Gastroesophageal sphincter (tissue), 4 donors: ENCODE data around the gene PHF21B. TPM values are rescaled to one million over a fixed set of nuclear protein-coding genes. Genes with fewer than 3 reads are reported as not detected.

Experiments
- ATAC-seq: fragments of 150-250 bp; one replicate; pipeline ENCODE4 v1.9.1; 2016; ENCODE audit warnings: mild to moderate bottlenecking, moderate library complexity
- H3K27ac ChIP-seq, 4 donors: fragments of 200-600 bp; sonication (generic) in 3 of 4; 1 replicate in 3 of 4; 2 replicates in 1 of 4; pipeline ENCODE4 v1.5.1; 2016 to 2019
- H3K27me3 ChIP-seq: fragments of 200-600 bp; sonication (generic); one replicate; pipeline ENCODE4 v1.5.1; 2019
- H3K36me3 ChIP-seq, 2 donors: fragments of 200-600 bp; sonication (generic); one replicate each; pipeline ENCODE4 v1.5.1; 2019; ENCODE audit warnings: control low read depth in 1 of 2
- H3K4me1 ChIP-seq, 3 donors: fragments of 200-600 bp; sonication (generic); 1 replicate in 2 of 3; 2 replicates in 1 of 3; pipeline ENCODE4 v1.5.1; 2016 to 2019; ENCODE audit warnings: control low read depth in 2 of 3
- H3K4me3 ChIP-seq, 2 donors: fragments of 200-600 bp; sonication (generic); one replicate each; pipeline ENCODE4 v1.5.1; 2019; ENCODE audit warnings: mild to moderate bottlenecking in 1 of 2, moderate library complexity in 1 of 2
- H3K9me3 ChIP-seq, 3 donors: fragments of 200-600 bp; sonication (generic); one replicate each; pipeline ENCODE4 v1.5.1; 2017 to 2019; ENCODE audit warnings: control low read depth in 2 of 3
- CTCF ChIP-seq, 4 experiments: fragments of 200-600 bp in 2 of 4; fragments of 450-650 bp in 2 of 4; sonication (generic) in 1 of 4; IDR thresholded peaks; one replicate each; pipeline ENCODE4 v1.5.1; 2017 to 2019; ENCODE audit warnings: antibody characterized with exemption in 4 of 4, mild to moderate bottlenecking in 2 of 4, moderate library complexity in 2 of 4
- EP300 ChIP-seq: sonication (generic); formaldehyde crosslinking; IDR thresholded peaks from one replicate; pipeline ENCODE4 v1.6.1; 2017; ENCODE audit warnings: antibody characterized with exemption, mild to moderate bottlenecking
- POLR2A ChIP-seq, 2 donors: fragments of 450-650 bp; IDR thresholded peaks; one replicate each; pipeline ENCODE4 v1.6.1; 2017; ENCODE audit warnings: antibody characterized with exemption in 2 of 2, mild to moderate bottlenecking in 2 of 2, moderate library complexity in 1 of 2
- POLR2AphosphoS5 ChIP-seq: sonication (generic); formaldehyde crosslinking; IDR thresholded peaks from one replicate; pipeline ENCODE4 v1.6.1; 2017; ENCODE audit warnings: antibody characterized with exemption
- WGBS, 2 donors: methylation state at CpG; one replicate each; pipeline ENCODE4 v1.1.5; 2018; ENCODE audit warnings: low coverage in 1 of 2; 5-methylcytosine and 5-hydroxymethylcytosine counted together
- total RNA-seq, 4 donors: library from RNA; depleted of rRNA; stranded (reverse); fragments of >200 nt; gene quantifications; one replicate each; pipeline ENCODE4 v1.1.0, GENCODE V29; 2016

Gene PHF21B
- total RNA-seq, 4 donors from 2014 or later, result 0.31 to 5.1 (median 1.4) TPM

DNA sequence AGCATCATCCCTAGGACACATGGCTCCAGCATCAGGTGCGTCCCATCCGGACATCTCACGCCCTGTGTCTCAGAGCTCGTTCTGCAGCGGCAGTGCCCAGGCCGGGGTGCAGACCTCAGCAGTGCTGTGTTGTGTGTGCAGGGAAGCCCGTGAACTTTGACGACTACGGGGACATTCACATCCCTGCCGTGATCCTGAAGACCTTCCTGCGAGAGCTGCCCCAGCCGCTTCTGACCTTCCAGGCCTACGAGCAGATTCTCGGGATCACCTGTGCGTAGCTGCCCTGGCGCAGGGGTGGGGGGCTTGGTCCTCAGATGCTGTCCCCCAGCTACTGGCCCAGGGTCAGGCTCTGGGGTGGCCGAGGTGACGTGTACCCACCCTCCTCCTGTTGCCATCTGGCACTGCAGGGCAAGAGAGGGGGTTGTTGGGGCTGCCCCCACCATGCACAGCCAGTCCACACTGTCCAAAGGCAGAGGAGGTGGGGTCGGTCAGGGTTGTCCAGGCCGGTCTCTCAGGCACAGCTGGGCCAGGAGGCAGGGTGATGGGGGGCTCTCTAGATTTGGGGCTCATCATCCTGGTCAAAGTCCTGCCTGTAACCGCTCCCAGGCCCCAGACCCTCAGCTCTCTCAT is 160.9 kb downstream of the PHF21B start:
- ATAC-seq, result no peak
- Histone ChIP-seq H3K27ac (no peak overlapping the region), H3K4me3 (no peak overlapping the region), H3K9me3 (peaks cover 0 to 19% (median 0%) of the 10 kb centered on the region in 3 donors), H3K4me1 (no peaks in the 10 kb centered on the region), H3K27me3 (peaks cover 19% of the 10 kb centered on the region), H3K36me3 (no peaks in the 10 kb centered on the region)
- WGBS, 2 donors, result 50% methylated on average over 1 of the region's 21 CpGs; no CpG with 5 or more reads in 1 of the 2 donors
- TF ChIP-seq CTCF (IDR thresholded peaks at IDR 0.05) (no peak), EP300 (no peak), POLR2A (IDR thresholded peaks at IDR 0.05) (no peak), POLR2AphosphoS5 (no peak)

DNA sequence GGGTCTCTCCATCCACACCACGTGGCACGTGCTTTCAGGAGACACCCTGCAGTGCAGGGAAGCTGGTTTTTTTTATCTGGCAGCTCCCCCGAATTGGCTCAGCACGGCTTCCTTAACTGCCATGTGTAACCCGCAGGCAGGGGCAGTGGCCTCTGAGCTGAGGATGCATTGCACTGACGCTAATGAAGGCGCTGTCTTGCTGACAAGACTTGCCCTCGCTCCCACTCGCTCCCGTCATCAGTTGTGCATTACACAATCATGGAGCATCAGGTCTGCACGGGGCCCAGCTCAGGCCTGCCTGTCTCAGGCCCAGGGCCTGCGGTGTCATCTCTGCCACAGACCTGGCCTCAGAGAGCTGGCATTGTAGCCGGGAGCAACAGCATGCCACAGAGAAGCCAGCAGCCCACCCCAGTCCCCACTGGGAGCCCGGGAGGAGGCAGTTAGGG is 161.5 kb downstream of the PHF21B start:
- ATAC-seq, result no peak
- TF ChIP-seq CTCF (IDR thresholded peaks at IDR 0.05), result no peak
- TF ChIP-seq EP300, result no peak
- TF ChIP-seq POLR2AphosphoS5, result no peak
- TF ChIP-seq POLR2A (IDR thresholded peaks at IDR 0.05), result no peak
- H3K27me3 ChIP-seq, result peaks cover 19% of the 10 kb centered on the region
- H3K36me3 ChIP-seq, result no peaks in the 10 kb centered on the region
- peaks cover 0 to 24% (median 0%) of the 10 kb centered on the region in 3 donors for H3K9me3 ChIP-seq
- H3K4me3 ChIP-seq, result no peak overlapping the region
- no peaks in the 10 kb centered on the region for H3K4me1 ChIP-seq
- 68 to 76% methylated on average over 7 to 8 of the region's 14 CpGs for WGBS, 2 donors
- no peak overlapping the region for H3K27ac ChIP-seq

GRCh38 chr22:44847892-44848291 is 161.9 kb downstream of the PHF21B start:
- H3K9me3 ChIP-seq, result peaks cover 0 to 24% (median 0%) of the 10 kb centered on the region in 3 donors
- WGBS, 2 donors, result 100% methylated on average over 2 of the region's 18 CpGs; no CpG with 5 or more reads in 1 of the 2 donors
- H3K4me1 ChIP-seq, result no peaks in the 10 kb centered on the region
- ATAC-seq, result no peak
- TF ChIP-seq POLR2A (IDR thresholded peaks at IDR 0.05) (no peak), CTCF (IDR thresholded peaks at IDR 0.05) (no peak)
- H3K4me3 ChIP-seq, result no peak overlapping the region
- H3K27me3 ChIP-seq, result peaks cover 19% of the 10 kb centered on the region
- H3K36me3 ChIP-seq, result no peaks in the 10 kb centered on the region
- H3K27ac ChIP-seq, result no peak overlapping the region

DNA sequence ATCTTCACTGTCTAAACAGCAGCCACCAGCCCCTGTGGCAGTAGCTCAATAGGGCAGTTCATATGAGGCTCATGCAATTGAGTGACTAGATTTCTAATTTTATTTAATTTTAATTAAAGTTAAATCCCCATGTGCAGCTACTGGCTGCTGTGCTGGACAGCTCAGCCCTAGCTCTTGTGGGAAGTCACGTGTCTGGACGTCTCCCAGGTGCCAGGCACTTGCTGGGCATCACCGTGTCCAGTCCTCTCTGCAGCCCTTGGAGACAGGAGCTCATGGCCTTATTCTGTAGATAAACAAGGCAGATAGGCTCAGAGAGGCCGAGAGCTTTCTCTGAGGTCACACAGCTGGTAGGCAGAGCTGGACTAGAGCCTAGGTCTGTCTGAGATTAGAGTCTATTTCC is 162.4 kb downstream of the PHF21B start:
- H3K4me1 ChIP-seq, result no peaks in the 10 kb centered on the region
- WGBS, 2 donors, result 20 to 51% methylated on average over 1 to 4 of the region's 4 CpGs
- no peak overlapping the region for H3K27ac ChIP-seq
- ATAC-seq, result no peak
- H3K27me3 ChIP-seq, result peaks cover 19% of the 10 kb centered on the region
- TF ChIP-seq POLR2AphosphoS5 (no peak), EP300 (no peak)
- no peak overlapping the region for H3K4me3 ChIP-seq
- H3K9me3 ChIP-seq, result peaks cover 0 to 24% (median 0%) of the 10 kb centered on the region in 3 donors
- no peaks in the 10 kb centered on the region for H3K36me3 ChIP-seq

- H3K27me3 ChIP-seq, result peaks cover 19% of the 10 kb centered on the region
- H3K36me3 ChIP-seq, result no peaks in the 10 kb centered on the region
- H3K27ac ChIP-seq, result no peak overlapping the region
- no peaks in the 10 kb centered on the region for H3K4me1 ChIP-seq
- ATAC-seq, result no peak
- H3K9me3 ChIP-seq, result peaks cover 0 to 24% (median 0%) of the 10 kb centered on the region in 3 donors
- H3K4me3 ChIP-seq, result no peak overlapping the region
- TF ChIP-seq POLR2AphosphoS5 (no peak), CTCF (IDR thresholded peaks at IDR 0.05) (no peak), POLR2A (IDR thresholded peaks at IDR 0.05) (no peak), EP300 (no peak)
- 65% methylated on average over 8 of the region's 16 CpGs; no CpG with 5 or more reads in 1 of the 2 donors for WGBS, 2 donors
These were observed 163.0 kb downstream of the PHF21B start for GRCh38 chr22:44846726-44847275.
